Omental fat pad (tissue), 4 donors: Measurements from ENCODE around the gene PCGF5. TPM values are rescaled to one million over a fixed set of nuclear protein-coding genes. Genes with fewer than 3 reads are reported as not detected.
"Not testable (repeated sequence)": the region's sequence is repeated elsewhere in the genome, so short reads cannot be mapped to it uniquely, and the experiment has no call there.

ENCODE experiments used
- ATAC-seq: fragments of 150-250 bp; one replicate; pipeline ENCODE4 v1.9.1; 2016; ENCODE audit warnings: mild to moderate bottlenecking, moderate library complexity; ENCODE audit not compliant: low FRiP score
- DNase-seq: peaks from one replicate; pipeline ENCODE4 v3.0.0-alpha.2; 2019; ENCODE audit warnings: low spot score
- CTCF ChIP-seq, 3 donors: fragments of 450-650 bp; IDR thresholded peaks; one replicate each; pipeline ENCODE4 v1.5.1; 2016 to 2017; ENCODE audit warnings: antibody characterized with exemption in 3 of 3, mild to moderate bottlenecking in 3 of 3, moderate library complexity in 2 of 3
- total RNA-seq, 4 donors: library from RNA; depleted of rRNA; stranded (reverse); fragments of >200 nt; gene quantifications; one replicate each; pipeline ENCODE4 v1.1.0, GENCODE V29; 2016

The PCGF5 gene
- 10 to 100 TPM; 31.9 to 55.4 (median 42.5) TPM for total RNA-seq

- no peak for TF ChIP-seq CTCF (IDR thresholded peaks at IDR 0.05)
- peak; percentile 100 for ATAC-seq
- peak; percentile 61 for DNase-seq
Observed at GRCh38 chr10:91220194-91220953, at the start of gene PCGF5. Gene PCGF5, plus strand, starts transcription at chr10:91220663. Its CDS starts 2,209 bp downstream, at chr10:91222872.

- TF ChIP-seq CTCF (IDR thresholded peaks at IDR 0.05), result no peak
- ATAC-seq (no peak), DNase-seq (no peak)
Observed at GRCh38 chr10:91171485-91171884, 49.0 kb upstream of the PCGF5 start.

- DNase-seq (no peak), ATAC-seq (no peak)
- TF ChIP-seq CTCF (IDR thresholded peaks at IDR 0.05), result no peak
Observed at GRCh38 chr10:91172348-91172747, 48.1 kb upstream of the PCGF5 start.

GRCh38 chr10:91185239-91185875, 35.1 kb upstream of the PCGF5 start:
- TF ChIP-seq CTCF (IDR thresholded peaks at IDR 0.05), result no peak
- ATAC-seq (no peak), DNase-seq (no peak)

GRCh38 chr10:91187156-91187555, 33.3 kb upstream of the PCGF5 start:
- no peak for ATAC-seq
- TF ChIP-seq CTCF (IDR thresholded peaks at IDR 0.05), result no peak
- no peak for DNase-seq

- not testable (repeated sequence) for ATAC-seq, DNase-seq
Observed at GRCh38 chr10:91188010-91188409, 32.5 kb upstream of the PCGF5 start.

- ATAC-seq, result no peak
Observed at GRCh38 chr10:91188889-91189288, 31.6 kb upstream of the PCGF5 start.

More at GRCh38 chr10:91188889-91189288, 31.6 kb upstream of the PCGF5 start:
- DNase-seq, result no peak
- TF ChIP-seq CTCF (IDR thresholded peaks at IDR 0.05), result no peak
